Osteocyte (in vitro differentiated cells): ENCODE measurements around the gene MRPL14. TPM values are rescaled to one million over a fixed set of nuclear protein-coding genes. Genes with fewer than 3 reads are reported as not detected.

Source experiments
- DNase-seq: peaks from one replicate; pipeline ENCODE4 v3.0.0; 2021; ENCODE audit warnings: mixed read lengths; ENCODE audit not compliant: unreplicated experiment; ENCODE audit errors: extremely low spot score
- H3K27ac Mint-ChIP-seq: one replicate; pipeline ENCODE4 v1.8.0; 2021; ENCODE audit warnings: mild to moderate bottlenecking, mixed read lengths; ENCODE audit not compliant: unreplicated experiment
- H3K27me3 Mint-ChIP-seq: one replicate; pipeline ENCODE4 v1.8.0; 2021; ENCODE audit warnings: mixed read lengths; ENCODE audit not compliant: unreplicated experiment
- H3K36me3 Mint-ChIP-seq: one replicate; pipeline ENCODE4 v1.8.0; 2021; ENCODE audit warnings: mixed read lengths; ENCODE audit not compliant: unreplicated experiment
- H3K4me1 Mint-ChIP-seq: one replicate; pipeline ENCODE4 v1.8.0; 2021; ENCODE audit warnings: mixed read lengths; ENCODE audit not compliant: unreplicated experiment
- H3K4me3 Mint-ChIP-seq: one replicate; pipeline ENCODE4 v1.8.0; 2021; ENCODE audit warnings: mild to moderate bottlenecking, moderate library complexity, mixed read lengths; ENCODE audit not compliant: unreplicated experiment
- H3K9me3 Mint-ChIP-seq: one replicate; pipeline ENCODE4 v1.8.0; 2021; ENCODE audit warnings: mixed read lengths; ENCODE audit not compliant: unreplicated experiment
- CTCF ChIP-seq: fragments of 200-600 bp; sonication (generic); IDR thresholded peaks from 2 replicates; pipeline ENCODE4 v1.5.0; 2021; ENCODE audit warnings: antibody characterized with exemption, mild to moderate bottlenecking, moderate library complexity
- total RNA-seq: library from RNA; stranded (reverse); gene quantifications from 2 replicates; pipeline ENCODE4 v1.2.1, GENCODE V29; 2021

Gene MRPL14
- total RNA-seq, 1 donor from 2014 or later: 36.5 TPM

- H3K4me1 Mint-ChIP-seq: peaks cover 18% of the 10 kb centered on the region
- DNase-seq: no peak
- no peak overlapping the region for H3K4me3 Mint-ChIP-seq
- H3K27ac Mint-ChIP-seq: no peak overlapping the region
- no peak for TF ChIP-seq CTCF
- H3K27me3 Mint-ChIP-seq: no peaks in the 10 kb centered on the region
- H3K9me3 Mint-ChIP-seq: no peaks in the 10 kb centered on the region
- no peaks in the 10 kb centered on the region for H3K36me3 Mint-ChIP-seq
Measured at GRCh38 chr6:44078219-44078826, 48.9 kb downstream of the MRPL14 start.

- Mint-ChIP-seq H3K4me3 (no peak overlapping the region), H3K27me3 (no peaks in the 10 kb centered on the region), H3K9me3 (no peaks in the 10 kb centered on the region), H3K27ac (no peak overlapping the region), H3K36me3 (no peaks in the 10 kb centered on the region), H3K4me1 (peaks cover 24% of the 10 kb centered on the region)
- TF ChIP-seq CTCF: no peak
- no peak for DNase-seq
Measured at GRCh38 chr6:44077214-44077946, 49.9 kb downstream of the MRPL14 start.

DNA sequence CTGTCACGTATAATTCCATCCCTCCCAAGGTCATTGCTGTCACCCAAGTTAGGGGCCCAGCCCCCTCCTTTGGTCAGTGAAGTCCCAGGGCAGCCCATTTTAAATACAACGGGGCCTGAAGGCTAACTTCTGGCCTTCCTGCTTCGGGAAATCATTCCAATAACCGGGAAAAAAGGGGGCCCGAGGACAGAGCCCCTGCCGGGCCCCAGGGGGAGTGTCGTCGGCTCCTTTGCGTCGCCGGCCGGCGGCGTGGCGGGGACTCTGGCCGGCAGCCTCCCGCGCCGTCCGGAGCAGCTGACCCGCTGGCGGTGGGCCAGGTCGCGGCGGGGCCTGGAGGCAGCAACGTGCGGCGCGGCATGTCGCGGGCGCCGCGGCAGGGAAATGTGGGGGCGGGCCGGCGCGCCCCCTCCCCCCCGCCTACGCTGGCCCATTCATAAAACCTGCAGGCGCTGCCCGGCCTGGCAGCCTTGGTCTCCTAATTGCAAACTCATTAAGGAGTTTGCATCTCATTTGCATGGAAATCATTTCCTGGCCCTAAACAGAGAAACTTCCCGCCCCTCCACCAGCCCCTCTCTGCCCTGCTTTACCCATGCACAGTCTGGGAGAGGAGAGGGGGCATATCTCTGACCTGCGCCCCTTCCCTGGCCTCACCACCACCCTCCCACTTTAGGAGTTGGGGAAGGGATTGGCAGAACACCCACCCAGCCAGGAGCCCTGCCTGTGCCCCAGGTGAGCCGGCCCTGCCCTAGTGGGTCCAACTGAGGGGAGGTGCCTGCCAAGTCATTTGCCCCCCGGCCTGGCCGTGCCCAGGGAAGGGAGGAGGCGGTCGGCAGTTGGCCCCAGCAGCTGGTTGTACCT, 50.7 kb downstream of the MRPL14 start:
- Mint-ChIP-seq H3K4me3 (no peak overlapping the region), H3K9me3 (no peaks in the 10 kb centered on the region), H3K27me3 (no peaks in the 10 kb centered on the region), H3K36me3 (no peaks in the 10 kb centered on the region), H3K27ac (no peak overlapping the region), H3K4me1 (peaks cover 29% of the 10 kb centered on the region)
- DNase-seq: no peak
- TF ChIP-seq CTCF: no peak

GRCh38 chr6:44075647-44076355, 51.5 kb downstream of the MRPL14 start:
- H3K9me3 Mint-ChIP-seq: no peaks in the 10 kb centered on the region
- H3K27ac Mint-ChIP-seq: no peak overlapping the region
- H3K36me3 Mint-ChIP-seq: no peaks in the 10 kb centered on the region
- no peak for DNase-seq
- TF ChIP-seq CTCF: no peak
- H3K4me1 Mint-ChIP-seq: peaks cover 31% of the 10 kb centered on the region
- H3K4me3 Mint-ChIP-seq: no peak overlapping the region
- H3K27me3 Mint-ChIP-seq: no peaks in the 10 kb centered on the region
